K562 (cell line): ENCODE measurements around the gene NNAT. TPM values are rescaled to one million over a fixed set of nuclear protein-coding genes. Genes with fewer than 3 reads are reported as not detected.
"Not testable (repeated sequence)": the region's sequence is repeated elsewhere in the genome, so short reads cannot be mapped to it uniquely, and the experiment has no call there.

Experiments
- ATAC-seq: fragments of 200-7000 bp; cut with Tn5 transposase; 3 replicates; pipeline ENCODE4 v1.9.1; 2020; ENCODE audit warnings: moderate library complexity
- BruUV-seq: library from RNA; stranded (reverse); fragments of 400-500 nt; replicated peaks from 2 replicates; lab custom pipeline; 2021; lab: Mats Ljungman, UMichigan
- CTCF ChIA-PET: fragments of 300-600 bp; formaldehyde crosslinking; extraction: SDS; loops from one replicate; lab custom pipeline; 2021; ENCODE audit warnings: low intra/inter-chr PET ratio; lab: Yijun Ruan, JAX
- POLR2A ChIA-PET: fragments of 300-600, 350-650 bp; sonication (Branson Sonifier 250); formaldehyde crosslinking; extraction: SDS; loops from one replicate; lab custom pipeline; 2021; ENCODE audit warnings: antibody characterized with exemption, inconsistent platforms; lab: Yijun Ruan, JAX
- DNase-seq, 4 experiments: peaks; one replicate each; pipeline versions ENCODE4 v3.0.0 to v3.0.0-alpha.2; 2011 to 2018; ENCODE audit warnings: low spot score in 3 of 4, mixed read lengths in 3 of 4; ENCODE audit errors: extremely low read depth in 1 of 4
- FAIRE-seq: peaks from 2 replicates; lab custom pipeline; 2011; peaks lifted over from hg19 to GRCh38; lab: Jason Lieb, UNC
- H2AFZ ChIP-seq: 2 replicates; pipeline ENCODE4 v1.6.0; 2011; ENCODE audit warnings: low read depth, low read length, control low read depth, inconsistent platforms
- H3K27ac ChIP-seq: fragments of 200-600 bp; 3 replicates; pipeline ENCODE4 v1.8.0; 2011; ENCODE audit warnings: low read depth, mild to moderate bottlenecking, control low read depth, inconsistent platforms, low read length, moderate library complexity, mixed read lengths; ENCODE audit errors: extremely low read depth
- H3K27me3 ChIP-seq, 2 experiments: fragments of 300-600 bp in 1 of 2; 2 replicates in 1 of 2; 3 replicates in 1 of 2; pipeline versions ENCODE4 v1.6.0 to v1.8.0; 2011; ENCODE audit warnings: inconsistent platforms in 2 of 2, low read length in 2 of 2, mild to moderate bottlenecking in 1 of 2, mixed read lengths in 1 of 2, moderate library complexity in 1 of 2; ENCODE audit not compliant: control insufficient read depth in 2 of 2, insufficient read depth in 2 of 2
- H3K36me3 ChIP-seq: fragments of 300-600 bp; 3 replicates; pipeline ENCODE4 v1.8.0; 2011; ENCODE audit warnings: mild to moderate bottlenecking, low read length, inconsistent platforms; ENCODE audit not compliant: control insufficient read depth, insufficient read depth
- H3K4me1 ChIP-seq, 2 experiments: fragments of 200-600 bp in 1 of 2; replicated peaks in 1 of 2; 2 replicates in 1 of 2; 3 replicates in 1 of 2; pipeline versions ENCODE4 v1.5.1 to v1.8.0; 2011; ENCODE audit warnings: inconsistent platforms in 2 of 2, low read length in 2 of 2, mild to moderate bottlenecking in 1 of 2, mixed read lengths in 1 of 2, moderate library complexity in 1 of 2; ENCODE audit not compliant: control insufficient read depth in 2 of 2, insufficient read depth in 2 of 2
- H3K4me2 ChIP-seq: 2 replicates; pipeline ENCODE4 v1.6.1; 2011; ENCODE audit warnings: low read length, control low read depth, inconsistent platforms, mixed read lengths; ENCODE audit not compliant: insufficient read depth
- H3K4me3 ChIP-seq: fragments of 200-600 bp; sonication (generic), shearing (Covaris generic); 2 replicates; pipeline ENCODE4 v1.5.1; 2016; ENCODE audit warnings: control low read depth, inconsistent platforms
- H3K79me2 ChIP-seq: fragments of 200-600 bp; 3 replicates; pipeline ENCODE4 v1.8.0; 2011; ENCODE audit warnings: low read length, inconsistent platforms; ENCODE audit not compliant: control insufficient read depth, insufficient read depth
- H3K9ac ChIP-seq, 2 experiments: 2 replicates each; pipeline versions ENCODE4 v1.6.0 to v1.6.1; 2011; ENCODE audit warnings: low read depth in 2 of 2, low read length in 2 of 2, control low read depth in 1 of 2, inconsistent platforms in 1 of 2, mild to moderate bottlenecking in 1 of 2, mixed read lengths in 1 of 2; ENCODE audit not compliant: insufficient read depth in 1 of 2
- H3K9me1 ChIP-seq: one replicate; pipeline ENCODE4 v1.6.0; 2011; ENCODE audit warnings: inconsistent platforms, mild to moderate bottlenecking, low read length, moderate library complexity; ENCODE audit not compliant: control insufficient read depth, insufficient read depth
- H3K9me3 ChIP-seq: replicated peaks from 2 replicates; pipeline ENCODE4 v1.5.1; 2011; ENCODE audit warnings: low read depth, low read length, inconsistent platforms; ENCODE audit not compliant: control insufficient read depth, insufficient read depth
- H4K20me1 ChIP-seq: replicated peaks from 2 replicates; pipeline ENCODE4 v1.6.1; 2011; ENCODE audit warnings: low read length, inconsistent platforms, mixed read lengths; ENCODE audit not compliant: control insufficient read depth, insufficient read depth
- GATA2 ChIP-seq: sonication (generic); formaldehyde crosslinking; IDR thresholded peaks from 2 replicates; pipeline ENCODE4 v1.4.0; 2020; ENCODE audit warnings: mild to moderate bottlenecking, missing genetic modification reagents
- ILK ChIP-seq: fragments of 450-650 bp; IDR thresholded peaks from 2 replicates; pipeline ENCODE4 v1.6.1; 2016; ENCODE audit warnings: missing genetic modification characterization, low read depth, mild to moderate bottlenecking, missing compliant biosample characterization, moderate library complexity, borderline replicate concordance
- MAZ ChIP-seq, 2 experiments: fragments of 450-650 bp in 1 of 2; sonication (generic) in 1 of 2; formaldehyde crosslinking; IDR thresholded peaks in 1 of 2; conservative IDR thresholded peaks in 1 of 2; 2 replicates each; pipeline versions ENCODE4 v1.4.0 to v1.5.0; 2020; ENCODE audit warnings: mild to moderate bottlenecking in 1 of 2, missing genetic modification reagents in 1 of 2
- NFIC ChIP-seq: fragments of 450-650 bp; IDR thresholded peaks from 2 replicates; pipeline ENCODE4 v1.6.1; 2017; ENCODE audit warnings: mild to moderate bottlenecking, inconsistent platforms
- NRF1 ChIP-seq, 2 experiments: fragments of 450-650 bp; IDR thresholded peaks in 1 of 2; conservative IDR thresholded peaks in 1 of 2; 2 replicates each; pipeline ENCODE4 v1.6.1; 2014; ENCODE audit warnings: mild to moderate bottlenecking in 2 of 2
- WGBS: fragments of 100-300 bp; shearing (Covaris generic); methylation state at CpG from one replicate; pipeline ENCODE4 v1.1.6; 2016; ENCODE audit warnings: low coverage, mixed read lengths; ENCODE audit not compliant: insufficient coverage; ENCODE audit errors: missing lambda C conversion rate; 5-methylcytosine and 5-hydroxymethylcytosine counted together
- in situ Hi-C: fragments of 300-500 bp; cut with MboI; formaldehyde crosslinking; loops from 4 replicates; pipeline ENCODE4 v1.15.0; 2018; ENCODE audit warnings: inconsistent platforms, mixed read lengths
- intact Hi-C: fragments of 100-400 bp; cut with micrococcal nuclease; formaldehyde crosslinking; loops from 2 replicates; pipeline ENCODE4 v1.14.2; 2022
- polyA plus RNA-seq, 8 experiments: library from polyadenylated mRNA; depleted of rRNA in 4 of 8; stranded (reverse) in 5 of 8; unstranded in 3 of 8; fragments of >200 nt; fragmentation: Nextera tagmentation in 2 of 8; fragmentation: Illumina TruSeq in 1 of 8; extraction: Ambion mirVana in 2 of 8; extraction: Trizol in 1 of 8; gene quantifications; 2 replicates each; pipeline versions ENCODE4 v1.2.1 to v1.2.3, GENCODE V29; 2011 to 2014; ENCODE audit warnings: inconsistent platforms in 1 of 8, missing spikeins in 1 of 8
- total RNA-seq, 7 experiments: library from RNA; depleted of rRNA in 6 of 7; stranded (reverse); fragments of >200 nt in 6 of 7; fragmentation: Illumina TruSeq in 2 of 7; extraction: Trizol in 2 of 7; gene quantifications; 2 replicates each; pipeline versions ENCODE4 v1.2.1 to v1.2.3, GENCODE V29; 2011 to 2021; ENCODE audit warnings: low replicate concordance in 1 of 7

The NNAT gene
- total and polyA plus RNA-seq, 9 of the 15 experiments (the other 6 are each of a cell fraction or from before 2014, with no cell fraction given), result 0.13 TPM; not detected in 8

- BruUV-seq, result not testable (repeated sequence)
These were observed 33.8 kb downstream of the NNAT start for GRCh38 chr20:37554721-37555298.

DNA sequence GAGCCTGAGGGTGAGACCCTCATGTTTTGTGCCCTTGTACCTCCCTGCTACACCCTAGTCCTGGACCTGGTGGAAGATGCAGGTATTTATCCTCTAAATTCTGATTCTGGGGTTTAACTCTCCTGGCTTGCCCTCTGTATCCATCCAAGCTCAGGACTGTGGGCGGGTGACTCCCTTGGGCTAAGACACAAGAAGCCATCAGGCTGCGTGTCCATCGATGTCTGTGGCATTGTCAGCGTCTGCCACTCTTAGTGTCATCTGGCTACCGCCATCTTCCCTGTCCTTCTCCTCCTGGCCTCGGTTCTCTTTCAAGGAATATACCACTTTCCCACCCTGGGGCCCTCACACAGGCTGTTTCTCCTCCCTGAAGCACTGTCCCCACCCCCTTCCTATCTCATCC lies 35.5 kb downstream of the NNAT start:
- no peaks in the 10 kb centered on the region for H4K20me1 ChIP-seq
- H3K4me2 ChIP-seq, result no peak overlapping the region
- H3K9ac ChIP-seq, result no peak overlapping the region
- no peak overlapping the region for H2AFZ ChIP-seq
- in situ Hi-C loops (no loop called here), intact Hi-C loops (no loop called here)
- FAIRE-seq (no peak), DNase-seq (no peak), ATAC-seq (no peak)
- no peaks in the 10 kb centered on the region for H3K36me3 ChIP-seq
- TF ChIP-seq GATA2 (CRISPR knock-in tag) (no peak), ILK (no peak), MAZ (CRISPR knock-in tag; conservative IDR thresholded peaks at IDR 0.05 in 1 of 2, IDR thresholded peaks at IDR 0.05 in 1 of 2) (no peak)
- H3K27ac ChIP-seq, result no peak overlapping the region
- WGBS, result 2% methylated on average over 6 of the region's 6 CpGs
- POLR2A ChIA-PET, result no interaction called here
- H3K4me3 ChIP-seq, result no peak overlapping the region
- H3K9me1 ChIP-seq, result no peaks in the 10 kb centered on the region
- no peaks in the 10 kb centered on the region for H3K79me2 ChIP-seq
- CTCF ChIA-PET, result no interaction called here
- no peaks in the 10 kb centered on the region; a peak in 1 of 5 replicates for H3K4me1 ChIP-seq
- H3K9me3 ChIP-seq, result no peaks in the 10 kb centered on the region
- no TSS peak for BruUV-seq
- H3K27me3 ChIP-seq, result peaks cover 4 to 36% of the 10 kb centered on the region in 2 experiments

More at GRCh38 chr20:37554721-37555298, 33.8 kb downstream of the NNAT start:
- H3K36me3 ChIP-seq, H4K20me1 ChIP-seq, DNase-seq, H3K4me3 ChIP-seq, in situ Hi-C loops, H3K27ac ChIP-seq, H3K4me1 ChIP-seq, H3K9me3 ChIP-seq, intact Hi-C loops, FAIRE-seq, H2AFZ ChIP-seq, H3K79me2 ChIP-seq, H3K9me1 ChIP-seq, ATAC-seq, CTCF ChIA-PET, H3K4me2 ChIP-seq, H3K9ac ChIP-seq: not testable (repeated sequence)
- POLR2A ChIA-PET, result interaction anchor here (0.5 to 1.2 kb wide), 4 partner anchors 13 to 596 kb away, joined by 3 read pairs; no protein-coding TSS in a partner anchor
- WGBS, result 8% methylated on average over 13 of the region's 13 CpGs
- peaks cover 4 to 36% of the 10 kb centered on the region in 2 experiments for H3K27me3 ChIP-seq
- TF ChIP-seq NFIC (peak; percentile 58), NRF1 (conservative IDR thresholded peaks at IDR 0.05 in 1 of 2, IDR thresholded peaks at IDR 0.05 in 1 of 2) (peak; percentile 75 to 80)
